GM12864 (cell line): ENCODE data around the gene FXYD2.

Experiments used
- DNase-seq: peaks from one replicate; pipeline ENCODE4 v3.0.0-alpha.2; 2011; ENCODE audit warnings: low read depth
- H3K4me3 ChIP-seq: 2 replicates; pipeline ENCODE4 v1.5.1; 2011; ENCODE audit warnings: mild to moderate bottlenecking, low read depth, low read length, control low read depth
- TF ChIP-seq, protein P1 (sequence below): IDR thresholded peaks from 2 replicates; pipeline ENCODE4 v1.5.1; 2011; ENCODE audit warnings: low read depth, mild to moderate bottlenecking, moderate library complexity, low read length, control low read depth, inconsistent platforms; ENCODE audit errors: missing control alignments

FXYD2 gene

GRCh38 chr11:117862753-117863152, 38.2 kb upstream of the FXYD2 start:
- no peak overlapping the region for H3K4me3 ChIP-seq
- TF ChIP-seq, protein P1, sequence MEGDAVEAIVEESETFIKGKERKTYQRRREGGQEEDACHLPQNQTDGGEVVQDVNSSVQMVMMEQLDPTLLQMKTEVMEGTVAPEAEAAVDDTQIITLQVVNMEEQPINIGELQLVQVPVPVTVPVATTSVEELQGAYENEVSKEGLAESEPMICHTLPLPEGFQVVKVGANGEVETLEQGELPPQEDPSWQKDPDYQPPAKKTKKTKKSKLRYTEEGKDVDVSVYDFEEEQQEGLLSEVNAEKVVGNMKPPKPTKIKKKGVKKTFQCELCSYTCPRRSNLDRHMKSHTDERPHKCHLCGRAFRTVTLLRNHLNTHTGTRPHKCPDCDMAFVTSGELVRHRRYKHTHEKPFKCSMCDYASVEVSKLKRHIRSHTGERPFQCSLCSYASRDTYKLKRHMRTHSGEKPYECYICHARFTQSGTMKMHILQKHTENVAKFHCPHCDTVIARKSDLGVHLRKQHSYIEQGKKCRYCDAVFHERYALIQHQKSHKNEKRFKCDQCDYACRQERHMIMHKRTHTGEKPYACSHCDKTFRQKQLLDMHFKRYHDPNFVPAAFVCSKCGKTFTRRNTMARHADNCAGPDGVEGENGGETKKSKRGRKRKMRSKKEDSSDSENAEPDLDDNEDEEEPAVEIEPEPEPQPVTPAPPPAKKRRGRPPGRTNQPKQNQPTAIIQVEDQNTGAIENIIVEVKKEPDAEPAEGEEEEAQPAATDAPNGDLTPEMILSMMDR, result no peak
- DNase-seq, result no peak

- H3K4me3 ChIP-seq, result no peak overlapping the region
- no peak for DNase-seq
- TF ChIP-seq, protein P1, result no peak
Observed at GRCh38 chr11:117862019-117862725, 37.6 kb upstream of the FXYD2 start.

DNA sequence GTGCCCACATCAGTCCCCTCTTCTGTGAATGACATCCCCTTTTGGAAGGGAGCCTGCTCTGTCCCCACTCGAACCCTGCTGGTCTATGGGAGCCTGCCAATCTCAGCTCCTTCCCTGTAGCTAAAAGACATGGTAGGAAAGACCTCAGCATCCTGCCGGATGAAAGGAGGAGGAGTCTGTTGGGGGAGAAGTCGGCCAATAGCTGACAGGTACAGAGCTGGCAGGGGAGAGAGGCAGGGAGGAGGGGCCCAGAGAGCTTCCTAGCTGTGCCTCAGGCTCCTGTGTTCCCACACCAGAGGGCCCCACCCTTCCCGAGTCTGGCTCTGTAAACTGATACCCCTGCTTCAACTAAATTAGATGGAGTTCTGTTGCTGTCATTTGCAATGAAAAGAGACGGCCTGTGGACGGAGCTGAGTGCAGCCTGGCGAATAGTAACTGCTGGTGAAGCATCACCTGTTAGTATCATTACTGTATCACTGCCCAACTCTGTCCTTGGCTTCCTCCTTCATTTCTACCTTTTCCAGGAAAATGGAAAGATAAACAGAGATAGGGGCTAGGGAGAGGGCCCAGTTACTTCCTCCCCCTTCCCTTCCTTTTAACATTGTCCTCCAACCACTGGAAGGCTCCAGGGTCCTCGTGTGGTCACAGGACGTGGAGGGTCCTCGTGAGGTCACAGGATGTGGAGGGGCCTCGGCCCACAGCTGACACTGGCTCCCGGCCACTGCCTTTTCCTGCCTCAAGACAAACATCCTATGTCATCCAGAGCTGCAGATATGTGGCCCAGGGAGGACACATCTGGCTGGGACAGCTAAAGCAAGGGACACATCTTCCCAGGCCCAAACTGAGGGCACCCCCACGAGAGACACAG, 36.8 kb upstream of the FXYD2 start:
- no peak for DNase-seq

GRCh38 chr11:117860139-117860538, 35.6 kb upstream of the FXYD2 start:
- no peak overlapping the region for H3K4me3 ChIP-seq
- no peak for DNase-seq
- TF ChIP-seq, protein P1, result no peak

More for the DNA sequence above, 36.8 kb upstream of the FXYD2 start:
- no peak overlapping the region for H3K4me3 ChIP-seq
- TF ChIP-seq, protein P1, result no peak

DNA sequence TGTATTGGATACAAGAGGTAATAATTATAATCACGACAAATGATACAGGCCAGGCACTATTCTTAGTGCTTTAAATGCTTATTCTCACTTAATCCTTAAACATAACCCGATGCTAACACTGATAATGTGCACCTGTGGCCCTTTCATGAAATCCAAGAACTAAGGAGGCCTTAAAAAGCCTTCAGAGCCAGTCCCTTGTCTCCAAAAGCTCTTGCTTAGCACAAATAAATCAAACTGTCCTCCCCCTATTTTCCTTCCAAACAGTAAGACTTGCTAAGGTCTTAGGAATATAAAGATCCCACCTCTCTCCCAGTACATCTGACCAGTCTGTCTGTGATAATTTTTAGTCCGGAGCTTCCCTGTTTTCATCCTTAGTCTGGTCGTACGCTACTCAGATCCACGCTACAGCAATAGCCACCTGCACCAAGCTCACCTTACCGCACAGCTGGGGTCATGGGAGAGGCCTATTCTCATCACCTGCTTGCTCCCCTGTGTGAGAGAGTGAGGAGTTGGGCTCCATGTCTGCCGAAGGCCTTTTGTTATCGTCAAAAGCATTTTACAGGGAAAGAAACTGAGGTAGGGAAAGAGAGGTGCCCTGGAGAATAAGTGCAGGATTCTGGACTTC, 35.1 kb upstream of the FXYD2 start:
- TF ChIP-seq, protein P1, result no peak
- no peak overlapping the region for H3K4me3 ChIP-seq
- DNase-seq, result no peak

GRCh38 chr11:117859061-117859460, 34.5 kb upstream of the FXYD2 start:
- TF ChIP-seq, protein P1, result no peak
- DNase-seq, result no peak

More at GRCh38 chr11:117859061-117859460, 34.5 kb upstream of the FXYD2 start:
- no peak overlapping the region for H3K4me3 ChIP-seq
